Activated CD8-positive, alpha-beta memory T cell treated with anti-CD3 and anti-CD28 coated beads, Interleukin-2, amount 10 ng/mL, durations not matched to agents 7 days and 5 days (primary cell): ENCODE results near the gene ACAD8. TPM values are rescaled to one million over a fixed set of nuclear protein-coding genes. Genes with fewer than 3 reads are reported as not detected.

Source experiments
- ATAC-seq: fragments of 150-1000 bp; cut with Tn5 transposase; one replicate; pipeline ENCODE4 v1.10.0; 2021; ENCODE audit warnings: moderate library complexity
- CTCF ChIA-PET: fragments of 350-600 bp; sonication (Branson Sonifier 250); formaldehyde crosslinking; loops from one replicate; lab custom pipeline; 2021; ENCODE audit warnings: antibody characterized with exemption; lab: Charles Lee
- DNase-seq: peaks from one replicate; pipeline ENCODE4 v3.0.0-alpha.2; 2020
- H3K27ac Mint-ChIP-seq: one replicate; pipeline ENCODE4 v1.8.0; 2021; ENCODE audit warnings: mild to moderate bottlenecking, mixed read lengths
- H3K27me3 Mint-ChIP-seq: one replicate; pipeline ENCODE4 v1.8.0; 2021; ENCODE audit warnings: mixed read lengths
- H3K36me3 Mint-ChIP-seq: one replicate; pipeline ENCODE4 v1.8.0; 2021; ENCODE audit warnings: mild to moderate bottlenecking, mixed read lengths
- H3K4me1 Mint-ChIP-seq: one replicate; pipeline ENCODE4 v1.8.0; 2021; ENCODE audit warnings: mixed read lengths
- H3K4me3 Mint-ChIP-seq: one replicate; pipeline ENCODE4 v1.8.0; 2021; ENCODE audit warnings: mild to moderate bottlenecking, moderate library complexity, mixed read lengths
- H3K9me3 Mint-ChIP-seq: one replicate; pipeline ENCODE4 v1.8.0; 2022; ENCODE audit warnings: low read depth, mixed read lengths
- total RNA-seq, 2 experiments: library from RNA; stranded (reverse); gene quantifications; one replicate each; pipeline ENCODE4 v1.2.3, GENCODE V29; 2021

ACAD8 gene
- total RNA-seq, 2 experiments from 2014 or later, result 29.4 to 31.6 TPM

- Mint-ChIP-seq H3K4me1 (peaks cover 11% of the 10 kb centered on the region), H3K9me3 (no peaks in the 10 kb centered on the region), H3K27ac (no peak overlapping the region), H3K36me3 (peaks cover 13% of the 10 kb centered on the region), H3K4me3 (no peak overlapping the region), H3K27me3 (no peaks in the 10 kb centered on the region)
- DNase-seq (no peak), ATAC-seq (no peak)
- CTCF ChIA-PET, result interaction anchor here (0.7 to 7.0 kb wide), 7 partner anchors 9 to 211 kb away, joined by 3 to 62 read pairs (median 8); partner anchors contain the start of gene GLB1L3
Observed at GRCh38 chr11:134260983-134261382, 7.6 kb downstream of the ACAD8 start.

- Mint-ChIP-seq H3K4me3 (no peak overlapping the region), H3K4me1 (peaks cover 18% of the 10 kb centered on the region), H3K9me3 (no peaks in the 10 kb centered on the region), H3K27ac (no peak overlapping the region), H3K36me3 (peaks cover 13% of the 10 kb centered on the region), H3K27me3 (no peaks in the 10 kb centered on the region)
- peak; percentile 79 for ATAC-seq
- peak; percentile 56 for DNase-seq
- CTCF ChIA-PET, result interaction anchor here (1.0 to 7.0 kb wide), 14 partner anchors 8 to 212 kb away, joined by 3 to 62 read pairs (median 4); partner anchors contain the start of genes ACAD8, GLB1L3, NCAPD3 and THYN1
Observed at GRCh38 chr11:134261626-134262488, 8.5 kb downstream of the ACAD8 start.

- Mint-ChIP-seq H3K9me3 (no peaks in the 10 kb centered on the region), H3K27ac (peak overlapping the region; percentile 31), H3K4me1 (peaks cover 27% of the 10 kb centered on the region), H3K4me3 (no peak overlapping the region), H3K36me3 (peaks cover 9% of the 10 kb centered on the region), H3K27me3 (no peaks in the 10 kb centered on the region)
- ATAC-seq (no peak), DNase-seq (no peak)
- CTCF ChIA-PET, result interaction anchor here (0.7 to 7.0 kb wide), 4 partner anchors 9 to 57 kb away, joined by 3 to 62 read pairs (median 8); partner anchors contain the start of genes ACAD8 and GLB1L3
Observed at GRCh38 chr11:134264966-134265764, 11.8 kb downstream of the ACAD8 start.

GRCh38 chr11:134266440-134266839, 13.1 kb downstream of the ACAD8 start:
- CTCF ChIA-PET, result interaction anchor here (4.4 to 7.0 kb wide), 2 partner anchors 8 to 12 kb away, joined by 13 to 62 read pairs; partner anchors contain the start of genes ACAD8 and GLB1L3
- DNase-seq (no peak), ATAC-seq (no peak)
- H3K9me3 Mint-ChIP-seq, result no peaks in the 10 kb centered on the region
- H3K36me3 Mint-ChIP-seq, result peaks cover 11% of the 10 kb centered on the region
- no peaks in the 10 kb centered on the region for H3K27me3 Mint-ChIP-seq
- H3K27ac Mint-ChIP-seq, result no peak overlapping the region
- peaks cover 35% of the 10 kb centered on the region for H3K4me1 Mint-ChIP-seq
- H3K4me3 Mint-ChIP-seq, result no peak overlapping the region

GRCh38 chr11:134266841-134267251, 13.5 kb downstream of the ACAD8 start:
- DNase-seq (no peak), ATAC-seq (no peak)
- no peak overlapping the region for H3K4me3 Mint-ChIP-seq
- H3K4me1 Mint-ChIP-seq, result peaks cover 37% of the 10 kb centered on the region
- no peaks in the 10 kb centered on the region for H3K27me3 Mint-ChIP-seq
- no peak overlapping the region for H3K27ac Mint-ChIP-seq
- no peaks in the 10 kb centered on the region for H3K9me3 Mint-ChIP-seq
- CTCF ChIA-PET, result interaction anchor here (0.6 to 7.0 kb wide), 3 partner anchors 8 to 124 kb away, joined by 3 to 62 read pairs (median 13); partner anchors contain the start of genes ACAD8 and GLB1L3
- H3K36me3 Mint-ChIP-seq, result peaks cover 12% of the 10 kb centered on the region

GRCh38 chr11:134267461-134267860, 14.1 kb downstream of the ACAD8 start:
- CTCF ChIA-PET, result interaction anchor here (0.6 to 4.4 kb wide), 2 partner anchors 13 to 125 kb away, joined by 3 to 13 read pairs; partner anchors contain the start of gene ACAD8
- H3K27me3 Mint-ChIP-seq, result no peaks in the 10 kb centered on the region
- H3K4me1 Mint-ChIP-seq, result peaks cover 40% of the 10 kb centered on the region
- peaks cover 10% of the 10 kb centered on the region for H3K36me3 Mint-ChIP-seq
- ATAC-seq (no peak), DNase-seq (no peak)
- no peak overlapping the region for H3K27ac Mint-ChIP-seq
- H3K9me3 Mint-ChIP-seq, result no peaks in the 10 kb centered on the region
- no peak overlapping the region for H3K4me3 Mint-ChIP-seq

- H3K4me1 Mint-ChIP-seq, result peaks cover 45% of the 10 kb centered on the region
- DNase-seq (no peak), ATAC-seq (no peak)
- CTCF ChIA-PET, result interaction anchor here (1.7 kb wide), 1 partner anchor 12 kb away, joined by 6 read pairs; no protein-coding TSS in a partner anchor
- no peak overlapping the region for H3K4me3 Mint-ChIP-seq
- no peak overlapping the region for H3K27ac Mint-ChIP-seq
- H3K27me3 Mint-ChIP-seq, result no peaks in the 10 kb centered on the region
- H3K36me3 Mint-ChIP-seq, result peaks cover 11% of the 10 kb centered on the region
- H3K9me3 Mint-ChIP-seq, result no peaks in the 10 kb centered on the region
Observed at GRCh38 chr11:134267966-134268365, 14.6 kb downstream of the ACAD8 start.

- H3K4me3 Mint-ChIP-seq, result peak overlapping the region; percentile 56
- H3K9me3 Mint-ChIP-seq, result no peaks in the 10 kb centered on the region
- H3K36me3 Mint-ChIP-seq, result peaks cover 8% of the 10 kb centered on the region
- CTCF ChIA-PET, result interaction anchor here (0.9 to 2.4 kb wide), 4 partner anchors 9 to 63 kb away, joined by 3 to 10 read pairs (median 8); partner anchors contain the start of genes ACAD8, THYN1 and VPS26B
- peak overlapping the region; percentile 82 for H3K27ac Mint-ChIP-seq
- peak; percentile 69 for DNase-seq
- ATAC-seq, result peak; percentile 64
- H3K4me1 Mint-ChIP-seq, result peaks cover 62% of the 10 kb centered on the region
- no peaks in the 10 kb centered on the region for H3K27me3 Mint-ChIP-seq
Observed at GRCh38 chr11:134270250-134270714, 16.9 kb downstream of the ACAD8 start.

- no peak overlapping the region for H3K27ac Mint-ChIP-seq
- DNase-seq, result no peak
- no peaks in the 10 kb centered on the region for H3K27me3 Mint-ChIP-seq
- CTCF ChIA-PET, result interaction anchor here (1.5 to 6.7 kb wide), 3 partner anchors 8 to 23 kb away, joined by 4 to 62 read pairs (median 26); partner anchors contain the start of genes ACAD8 and THYN1
- H3K4me1 Mint-ChIP-seq, result peaks cover 57% of the 10 kb centered on the region
- no peak overlapping the region for H3K4me3 Mint-ChIP-seq
- no peaks in the 10 kb centered on the region for H3K9me3 Mint-ChIP-seq
- H3K36me3 Mint-ChIP-seq, result peaks cover 7% of the 10 kb centered on the region
- no peak for ATAC-seq
Observed at GRCh38 chr11:134271978-134272377, 18.6 kb downstream of the ACAD8 start.

- Mint-ChIP-seq H3K36me3 (peaks cover 10% of the 10 kb centered on the region), H3K4me3 (peak overlapping the region; percentile 96), H3K9me3 (no peaks in the 10 kb centered on the region), H3K27me3 (peaks cover 4% of the 10 kb centered on the region), H3K4me1 (peaks cover 56% of the 10 kb centered on the region), H3K27ac (peak overlapping the region; percentile 47)
- peak; percentile 39 for DNase-seq
- CTCF ChIA-PET, result interaction anchor here (0.9 to 6.7 kb wide), 4 partner anchors 9 to 344 kb away, joined by 3 to 62 read pairs (median 15); partner anchors contain the start of genes ACAD8 and THYN1
- no peak for ATAC-seq
Observed at GRCh38 chr11:134272381-134273316, 19.3 kb downstream of the ACAD8 start.

- Mint-ChIP-seq H3K27ac (peak overlapping the region; percentile 47), H3K36me3 (peaks cover 10% of the 10 kb centered on the region), H3K9me3 (no peaks in the 10 kb centered on the region), H3K4me1 (peaks cover 56% of the 10 kb centered on the region), H3K27me3 (peaks cover 4% of the 10 kb centered on the region), H3K4me3 (peak overlapping the region; percentile 96)
- CTCF ChIA-PET, result interaction anchor here (0.9 to 6.7 kb wide), 4 partner anchors 10 to 345 kb away, joined by 3 to 62 read pairs (median 28); partner anchors contain the start of genes ACAD8, NCAPD3, THYN1 and VPS26B
- DNase-seq (peak; percentile 14), ATAC-seq (no peak)
Observed at GRCh38 chr11:134273317-134273712, 19.9 kb downstream of the ACAD8 start.
